OCI-LY3 (cell line): Measurements from ENCODE around the gene PTK6.

Experiments
- H2AFZ ChIP-seq: fragments of 200-600, 300-600 bp; shearing (Covaris generic); 2 replicates; pipeline ENCODE4 v1.6.0; 2014; ENCODE audit warnings: antibody characterized with exemption, low read depth, low read length
- H3K27ac ChIP-seq: fragments of 200-600, 300-600 bp; sonication (generic); 2 replicates; pipeline ENCODE4 v1.5.1; 2014; ENCODE audit warnings: mild to moderate bottlenecking, low read length, moderate library complexity, mixed read lengths
- H3K27me3 ChIP-seq: fragments of 200-600, 300-600 bp; sonication (generic); 2 replicates; pipeline ENCODE4 v1.6.1; 2014; ENCODE audit warnings: low read depth, low read length, mixed read lengths
- H3K36me3 ChIP-seq: fragments of 200-600, 300-600 bp; sonication (generic); replicated peaks from 2 replicates; pipeline ENCODE3; 2014; ENCODE audit warnings: low read depth, low read length, mixed read lengths
- H3K4me1 ChIP-seq: fragments of 300-600, 200-600 bp; sonication (generic); 2 replicates; pipeline ENCODE4 v1.6.1; 2014; ENCODE audit warnings: low read length, mixed read lengths
- H3K4me2 ChIP-seq: fragments of 200-600, 300-600 bp; sonication (generic); 2 replicates; pipeline ENCODE4 v1.6.1; 2014; ENCODE audit warnings: low read length, mixed read lengths
- H3K4me3 ChIP-seq: fragments of 300-600, 200-600 bp; sonication (generic); 2 replicates; pipeline ENCODE4 v1.5.1; 2014; ENCODE audit warnings: antibody characterized with exemption, mild to moderate bottlenecking, low read length, moderate library complexity
- H3K79me2 ChIP-seq: fragments of 300-600, 200-600 bp; shearing (Covaris generic); 2 replicates; pipeline ENCODE4 v1.6.1; 2014; ENCODE audit warnings: mild to moderate bottlenecking, low read length, mixed read lengths
- H3K9ac ChIP-seq: fragments of 300-600, 200-600 bp; shearing (Covaris generic); 2 replicates; pipeline ENCODE4 v1.6.0; 2014; ENCODE audit warnings: mild to moderate bottlenecking, low read length, moderate library complexity
- H3K9me3 ChIP-seq: fragments of 200-600, 300-600 bp; shearing (Covaris generic); 2 replicates; pipeline ENCODE4 v1.6.1; 2014; ENCODE audit warnings: low read length, mixed read lengths; ENCODE audit not compliant: insufficient read depth
- H4K20me1 ChIP-seq: fragments of 200-600, 300-600 bp; sonication (generic); 2 replicates; pipeline ENCODE4 v1.6.1; 2016; ENCODE audit warnings: low read length, mixed read lengths; ENCODE audit not compliant: insufficient read depth
- EZH2phosphoT487 ChIP-seq: fragments of 200-600 bp; shearing (Covaris generic); IDR thresholded peaks from 2 replicates; pipeline ENCODE4 v1.6.1; 2018; ENCODE audit warnings: antibody characterized with exemption, mixed run types, low read depth
- TF ChIP-seq, protein P1 (sequence below): fragments of 200-600, 300-600 bp; sonication (generic); IDR thresholded peaks from 2 replicates; pipeline ENCODE4 v1.5.1; 2014; ENCODE audit warnings: antibody characterized with exemption, low read length, low read depth

PTK6 gene

DNA sequence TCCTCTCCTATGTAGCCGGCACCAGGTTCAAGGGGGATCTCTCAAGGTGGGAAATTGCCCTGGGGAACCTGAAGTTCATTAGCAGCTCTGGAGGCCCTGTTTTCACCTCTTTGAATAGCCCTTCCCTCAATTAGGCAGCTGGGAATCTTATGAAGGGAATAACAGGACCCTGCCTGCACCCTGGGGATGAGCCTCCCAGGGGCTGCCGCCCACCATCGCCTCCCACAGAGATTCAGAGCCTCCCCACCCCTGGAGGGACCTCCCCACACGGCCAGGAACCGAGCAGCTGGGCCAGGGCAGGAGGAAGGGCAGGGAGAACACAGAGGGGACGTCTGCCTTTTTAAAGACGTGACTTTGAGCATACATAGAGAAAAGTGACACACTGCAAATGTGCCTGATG, 33.7 kb downstream of the PTK6 start:
- Histone ChIP-seq H3K9ac (no peak overlapping the region), H3K27ac (no peak overlapping the region), H3K79me2 (no peaks in the 10 kb centered on the region), H3K4me3 (no peak overlapping the region), H3K4me2 (no peak overlapping the region), H3K36me3 (no peaks in the 10 kb centered on the region), H4K20me1 (no peaks in the 10 kb centered on the region), H3K9me3 (no peaks in the 10 kb centered on the region), H3K27me3 (peaks cover 4% of the 10 kb centered on the region; the same call in 1 of the 2 replicates), H2AFZ (no peak overlapping the region), H3K4me1 (no peaks in the 10 kb centered on the region)
- TF ChIP-seq, protein P1, sequence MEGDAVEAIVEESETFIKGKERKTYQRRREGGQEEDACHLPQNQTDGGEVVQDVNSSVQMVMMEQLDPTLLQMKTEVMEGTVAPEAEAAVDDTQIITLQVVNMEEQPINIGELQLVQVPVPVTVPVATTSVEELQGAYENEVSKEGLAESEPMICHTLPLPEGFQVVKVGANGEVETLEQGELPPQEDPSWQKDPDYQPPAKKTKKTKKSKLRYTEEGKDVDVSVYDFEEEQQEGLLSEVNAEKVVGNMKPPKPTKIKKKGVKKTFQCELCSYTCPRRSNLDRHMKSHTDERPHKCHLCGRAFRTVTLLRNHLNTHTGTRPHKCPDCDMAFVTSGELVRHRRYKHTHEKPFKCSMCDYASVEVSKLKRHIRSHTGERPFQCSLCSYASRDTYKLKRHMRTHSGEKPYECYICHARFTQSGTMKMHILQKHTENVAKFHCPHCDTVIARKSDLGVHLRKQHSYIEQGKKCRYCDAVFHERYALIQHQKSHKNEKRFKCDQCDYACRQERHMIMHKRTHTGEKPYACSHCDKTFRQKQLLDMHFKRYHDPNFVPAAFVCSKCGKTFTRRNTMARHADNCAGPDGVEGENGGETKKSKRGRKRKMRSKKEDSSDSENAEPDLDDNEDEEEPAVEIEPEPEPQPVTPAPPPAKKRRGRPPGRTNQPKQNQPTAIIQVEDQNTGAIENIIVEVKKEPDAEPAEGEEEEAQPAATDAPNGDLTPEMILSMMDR = no peak
- no peak for TF ChIP-seq EZH2phosphoT487

DNA sequence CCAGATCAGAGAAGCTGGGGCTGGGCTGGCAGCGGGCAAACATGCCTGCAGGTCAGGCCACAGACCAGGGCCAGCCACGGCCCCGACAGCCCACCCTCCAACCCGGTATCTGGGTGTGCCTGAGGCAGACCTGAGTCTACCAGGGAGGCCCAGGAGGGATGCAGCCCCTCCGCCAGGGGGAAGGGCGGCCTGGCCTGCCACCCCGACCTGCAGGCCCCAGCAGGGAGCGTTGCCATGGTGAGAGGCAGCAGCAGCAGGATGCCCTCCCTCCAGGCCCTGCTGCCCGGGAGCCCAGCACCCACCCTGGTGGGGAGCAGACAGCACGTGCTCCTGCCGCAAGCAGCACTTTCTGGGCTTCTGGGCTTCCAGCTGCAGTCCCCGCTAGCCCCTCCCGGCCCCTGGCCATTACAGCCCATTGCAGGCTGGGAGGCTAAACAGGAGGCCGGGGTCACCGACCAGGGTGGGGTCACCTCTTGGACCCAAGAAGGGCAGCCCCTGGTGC, 34.5 kb downstream of the PTK6 start:
- H3K27me3 ChIP-seq = peaks cover 4% of the 10 kb centered on the region; the same call in 1 of the 2 replicates

DNA sequence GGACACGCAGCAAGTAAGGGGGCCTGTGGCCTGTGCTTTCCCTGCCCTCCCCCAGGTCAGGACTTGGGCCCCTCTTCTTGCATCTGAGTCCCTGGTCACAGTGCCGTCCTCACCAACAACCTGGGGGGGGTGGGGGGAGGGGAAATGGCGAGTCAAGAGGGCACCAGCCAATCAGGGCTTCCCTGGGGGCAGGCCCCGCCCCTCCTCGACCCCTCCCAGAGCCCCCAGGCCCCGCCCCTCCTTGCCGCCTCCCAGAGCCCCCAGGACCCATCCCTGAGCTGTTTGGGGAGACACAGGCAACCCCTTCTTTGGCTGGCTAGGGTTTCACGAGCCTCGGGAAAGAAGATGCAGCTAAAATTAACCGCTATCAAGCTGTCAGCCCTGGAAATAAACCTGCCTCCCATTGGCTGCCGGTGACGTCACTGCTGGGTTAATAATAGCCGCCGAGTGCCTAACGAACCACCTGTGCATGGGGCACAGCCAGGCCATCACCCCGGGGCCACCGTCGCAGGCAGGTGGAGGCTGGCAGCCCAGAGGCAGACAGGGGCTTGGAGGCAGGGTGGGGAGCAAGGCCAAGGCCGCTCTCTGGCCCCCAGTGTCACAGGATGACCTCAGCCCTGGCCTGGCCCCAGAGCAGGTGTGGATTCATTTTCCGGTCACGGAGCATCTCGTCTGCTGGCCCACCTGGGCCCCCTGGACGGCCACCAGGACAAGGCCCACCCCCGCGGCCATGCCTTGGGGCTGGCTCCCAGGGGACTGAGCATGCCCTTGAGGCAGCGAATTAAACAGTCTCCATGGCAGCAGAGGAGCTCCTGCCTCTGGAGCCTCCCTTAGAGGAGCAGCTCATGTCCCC, 35.1 kb downstream of the PTK6 start:
- Histone ChIP-seq H3K27ac (no peak overlapping the region), H3K9ac (no peak overlapping the region), H3K9me3 (no peaks in the 10 kb centered on the region), H3K4me1 (no peaks in the 10 kb centered on the region), H2AFZ (no peak overlapping the region), H3K4me3 (no peak overlapping the region), H3K4me2 (no peak overlapping the region), H3K27me3 (peaks cover 4% of the 10 kb centered on the region; the same call in 1 of the 2 replicates), H3K79me2 (no peaks in the 10 kb centered on the region), H4K20me1 (no peaks in the 10 kb centered on the region), H3K36me3 (no peaks in the 10 kb centered on the region)
- TF ChIP-seq EZH2phosphoT487 = no peak
- TF ChIP-seq, protein P1 = no peak

More for the DNA sequence above, 34.5 kb downstream of the PTK6 start:
- no peak overlapping the region for H3K4me2 ChIP-seq
- H2AFZ ChIP-seq = no peak overlapping the region
- H3K4me1 ChIP-seq = no peaks in the 10 kb centered on the region
- no peak overlapping the region for H3K4me3 ChIP-seq
- H3K9me3 ChIP-seq = no peaks in the 10 kb centered on the region
- H3K36me3 ChIP-seq = no peaks in the 10 kb centered on the region
- H3K79me2 ChIP-seq = no peaks in the 10 kb centered on the region
- TF ChIP-seq, protein P1 = no peak
- no peak for TF ChIP-seq EZH2phosphoT487
- no peak overlapping the region for H3K27ac ChIP-seq
- H3K9ac ChIP-seq = no peak overlapping the region
- no peaks in the 10 kb centered on the region for H4K20me1 ChIP-seq
